ENCODE data around the gene SCYGR4. TPM values are rescaled to one million over a fixed set of nuclear protein-coding genes. Genes with fewer than 3 reads are reported as not detected.

Gene SCYGR4
- polyA plus RNA-seq, 1 donor from 2014 or later, result not detected

DNA sequence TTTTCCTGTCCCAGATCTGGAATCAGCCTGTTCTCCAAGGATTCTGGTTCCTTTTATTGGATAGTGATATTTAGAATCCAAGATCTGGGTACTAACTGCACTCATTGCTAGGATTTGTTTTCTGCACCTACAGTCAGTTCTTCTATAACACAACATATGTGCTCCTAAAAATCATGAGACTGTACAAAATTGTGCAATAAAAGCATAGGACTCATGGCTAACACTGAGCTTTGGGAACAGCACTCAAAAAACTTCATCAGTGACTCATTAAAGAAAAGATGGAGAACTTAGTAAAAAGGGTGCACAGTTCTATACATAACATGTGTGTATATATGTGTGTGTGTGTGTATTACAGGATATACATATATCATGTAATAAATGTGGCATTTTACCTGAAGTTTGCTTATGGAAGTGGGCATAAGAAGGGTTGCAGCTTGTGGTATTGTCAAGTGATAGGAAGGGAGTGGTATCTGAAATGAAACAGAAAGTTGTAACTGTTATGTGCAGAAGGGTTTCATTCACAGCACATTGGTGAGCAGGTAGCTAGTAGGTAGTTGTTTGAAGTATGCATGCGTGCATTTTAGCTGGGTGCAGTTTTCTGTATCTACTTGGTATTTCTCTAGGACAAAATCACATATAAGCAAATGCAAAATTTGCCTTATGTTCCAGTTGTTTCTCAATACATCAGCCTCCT, 24.5 kb upstream of the SCYGR4 start:
- Histone ChIP-seq H2AFZ (ENCODE audit: low read depth, low read length) (no peak overlapping the region), H3K36me3 (ENCODE audit: insufficient read depth, low read length) (no peaks in the 10 kb centered on the region), H3K27me3 (ENCODE audit: insufficient read depth, low read depth, low read length) (no peaks in the 10 kb centered on the region), H3K9me2 (ENCODE audit: insufficient read depth, low read length) (no peaks in the 10 kb centered on the region), H3K79me2 (replicated peaks; ENCODE audit: insufficient read depth, low read length) (no peaks in the 10 kb centered on the region), H3F3A (ENCODE audit: insufficient read depth, low read length, poor library complexity, severe bottlenecking) (no peaks in the 10 kb centered on the region), H3K9me3 (ENCODE audit: low read length) (no peaks in the 10 kb centered on the region), H3K4me2 (ENCODE audit: low read length) (no peak overlapping the region), H4K20me1 (ENCODE audit: insufficient read depth) (no peaks in the 10 kb centered on the region), H3K27ac (ENCODE audit: low read length) (no peak overlapping the region), H3K4me3 (ENCODE audit: low read length) (no peak overlapping the region), H3K9ac (ENCODE audit: low read length) (no peak overlapping the region)
- TF ChIP-seq, protein P1, sequence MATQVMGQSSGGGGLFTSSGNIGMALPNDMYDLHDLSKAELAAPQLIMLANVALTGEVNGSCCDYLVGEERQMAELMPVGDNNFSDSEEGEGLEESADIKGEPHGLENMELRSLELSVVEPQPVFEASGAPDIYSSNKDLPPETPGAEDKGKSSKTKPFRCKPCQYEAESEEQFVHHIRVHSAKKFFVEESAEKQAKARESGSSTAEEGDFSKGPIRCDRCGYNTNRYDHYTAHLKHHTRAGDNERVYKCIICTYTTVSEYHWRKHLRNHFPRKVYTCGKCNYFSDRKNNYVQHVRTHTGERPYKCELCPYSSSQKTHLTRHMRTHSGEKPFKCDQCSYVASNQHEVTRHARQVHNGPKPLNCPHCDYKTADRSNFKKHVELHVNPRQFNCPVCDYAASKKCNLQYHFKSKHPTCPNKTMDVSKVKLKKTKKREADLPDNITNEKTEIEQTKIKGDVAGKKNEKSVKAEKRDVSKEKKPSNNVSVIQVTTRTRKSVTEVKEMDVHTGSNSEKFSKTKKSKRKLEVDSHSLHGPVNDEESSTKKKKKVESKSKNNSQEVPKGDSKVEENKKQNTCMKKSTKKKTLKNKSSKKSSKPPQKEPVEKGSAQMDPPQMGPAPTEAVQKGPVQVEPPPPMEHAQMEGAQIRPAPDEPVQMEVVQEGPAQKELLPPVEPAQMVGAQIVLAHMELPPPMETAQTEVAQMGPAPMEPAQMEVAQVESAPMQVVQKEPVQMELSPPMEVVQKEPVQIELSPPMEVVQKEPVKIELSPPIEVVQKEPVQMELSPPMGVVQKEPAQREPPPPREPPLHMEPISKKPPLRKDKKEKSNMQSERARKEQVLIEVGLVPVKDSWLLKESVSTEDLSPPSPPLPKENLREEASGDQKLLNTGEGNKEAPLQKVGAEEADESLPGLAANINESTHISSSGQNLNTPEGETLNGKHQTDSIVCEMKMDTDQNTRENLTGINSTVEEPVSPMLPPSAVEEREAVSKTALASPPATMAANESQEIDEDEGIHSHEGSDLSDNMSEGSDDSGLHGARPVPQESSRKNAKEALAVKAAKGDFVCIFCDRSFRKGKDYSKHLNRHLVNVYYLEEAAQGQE (IDR thresholded peaks at IDR 0.05; ENCODE audit: borderline replicate concordance), result no peak
- no peak for TF ChIP-seq POLR2AphosphoS5 (IDR thresholded peaks at IDR 0.05)
- TF ChIP-seq SMC3 (conservative IDR thresholded peaks at IDR 0.05; ENCODE audit: poor library complexity), result no peak
- TF ChIP-seq TAF1 (IDR thresholded peaks at IDR 0.05; ENCODE audit: low read depth), result no peak
- no peak for TF ChIP-seq EP300 (conservative IDR thresholded peaks at IDR 0.05; ENCODE audit: poor library complexity, severe bottlenecking)
- TF ChIP-seq RAD21 (conservative IDR thresholded peaks at IDR 0.05), result no peak
- no peak for TF ChIP-seq CTCF (IDR thresholded peaks at IDR 0.05; ENCODE audit: poor library complexity, severe bottlenecking)
- TF ChIP-seq EZH2 (IDR thresholded peaks at IDR 0.05; ENCODE audit: borderline replicate concordance, insufficient read depth, low read length, poor library complexity, severe bottlenecking), result no peak
- no peak for TF ChIP-seq MXI1 (conservative IDR thresholded peaks at IDR 0.05; ENCODE audit: poor library complexity, severe bottlenecking)

- H4K20me1 ChIP-seq (ENCODE audit: insufficient read depth), result no peaks in the 10 kb centered on the region
- H3K27ac ChIP-seq (ENCODE audit: low read length), result no peak overlapping the region
- no peaks in the 10 kb centered on the region for H3K79me2 ChIP-seq (replicated peaks; ENCODE audit: insufficient read depth, low read length)
- H3K4me3 ChIP-seq (ENCODE audit: low read length), result no peak overlapping the region
- H3F3A ChIP-seq (ENCODE audit: insufficient read depth, low read length, poor library complexity, severe bottlenecking), result no peaks in the 10 kb centered on the region
- no peak for TF ChIP-seq CTCF (IDR thresholded peaks at IDR 0.05; ENCODE audit: poor library complexity, severe bottlenecking)
- TF ChIP-seq, protein P1 (IDR thresholded peaks at IDR 0.05; ENCODE audit: borderline replicate concordance), result no peak
- no peak for TF ChIP-seq POLR2AphosphoS5 (IDR thresholded peaks at IDR 0.05)
- no peak for TF ChIP-seq TAF1 (IDR thresholded peaks at IDR 0.05; ENCODE audit: low read depth)
- TF ChIP-seq MXI1 (conservative IDR thresholded peaks at IDR 0.05; ENCODE audit: poor library complexity, severe bottlenecking), result no peak
- no peak for TF ChIP-seq SMC3 (conservative IDR thresholded peaks at IDR 0.05; ENCODE audit: poor library complexity)
- no peak for TF ChIP-seq EP300 (conservative IDR thresholded peaks at IDR 0.05; ENCODE audit: poor library complexity, severe bottlenecking)
- no peak for TF ChIP-seq RAD21 (conservative IDR thresholded peaks at IDR 0.05)
- TF ChIP-seq EZH2 (IDR thresholded peaks at IDR 0.05; ENCODE audit: borderline replicate concordance, insufficient read depth, low read length, poor library complexity, severe bottlenecking), result no peak
- H3K9me3 ChIP-seq (ENCODE audit: low read length), result no peaks in the 10 kb centered on the region
- no peak overlapping the region for H3K4me2 ChIP-seq (ENCODE audit: low read length)
- H3K27me3 ChIP-seq (ENCODE audit: insufficient read depth, low read depth, low read length), result no peaks in the 10 kb centered on the region
- H3K36me3 ChIP-seq (ENCODE audit: insufficient read depth, low read length), result no peaks in the 10 kb centered on the region
- no peak overlapping the region for H2AFZ ChIP-seq (ENCODE audit: low read depth, low read length)
- H3K9ac ChIP-seq (ENCODE audit: low read length), result no peak overlapping the region
- H3K9me2 ChIP-seq (ENCODE audit: insufficient read depth, low read length), result no peaks in the 10 kb centered on the region
Measured at GRCh38 chr2:227595797-227596196, 21.5 kb upstream of the SCYGR4 start.
